Stimulated activated CD8-positive, alpha-beta memory T cell treated with anti-CD3 and anti-CD28 coated beads, Interleukin-4, amount 100 ng/mL, for 4 hours (primary cell): ENCODE measurements around the gene C4A.
"Not testable (repeated sequence)": the region's sequence is repeated elsewhere in the genome, so short reads cannot be mapped to it uniquely, and the experiment has no call there.

Source experiments
- DNase-seq, 2 donors: peaks; one replicate each; pipeline ENCODE4 v3.0.0-alpha.2; 2020; ENCODE audit warnings: low read depth in 2 of 2, low spot score in 1 of 2

C4A gene

GRCh38 chr6:32047855-32048766 is 66.3 kb downstream of the C4A start:
- peak; percentile 29 to 35 for DNase-seq

GRCh38 chr6:32049149-32049548 is 67.3 kb downstream of the C4A start:
- not testable (repeated sequence) for DNase-seq

- not testable (repeated sequence) for DNase-seq
Observed at GRCh38 chr6:32049736-32050135, 67.9 kb downstream of the C4A start.

GRCh38 chr6:32050562-32050961 is 68.7 kb downstream of the C4A start:
- no peak for DNase-seq
